Measurements from ENCODE around the gene LPAR2.

LPAR2 gene

DNA sequence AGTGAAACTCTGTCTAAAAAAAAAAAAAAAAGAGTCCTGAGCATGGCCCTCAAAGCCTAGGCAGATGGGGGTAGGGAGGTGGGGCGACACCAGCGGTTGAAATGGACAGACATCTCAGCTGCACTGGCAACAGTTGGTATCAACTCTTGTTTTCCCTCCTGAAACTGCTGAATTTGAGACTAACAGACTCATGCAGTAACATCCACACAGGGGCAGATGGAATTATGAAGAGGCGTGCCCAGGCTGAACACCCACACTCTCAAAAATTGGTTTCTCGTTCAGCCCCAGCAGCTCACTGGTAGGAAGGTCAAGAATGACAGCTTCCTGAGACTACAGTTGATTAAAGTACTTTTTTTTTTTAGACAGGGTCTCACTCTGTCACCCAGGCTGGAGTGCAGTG lies 33.6 kb downstream of the LPAR2 start:
- no peak for DNase-seq

- no peak for DNase-seq
These were observed 35.3 kb downstream of the LPAR2 start for GRCh38 chr19:19592690-19593089.

DNA sequence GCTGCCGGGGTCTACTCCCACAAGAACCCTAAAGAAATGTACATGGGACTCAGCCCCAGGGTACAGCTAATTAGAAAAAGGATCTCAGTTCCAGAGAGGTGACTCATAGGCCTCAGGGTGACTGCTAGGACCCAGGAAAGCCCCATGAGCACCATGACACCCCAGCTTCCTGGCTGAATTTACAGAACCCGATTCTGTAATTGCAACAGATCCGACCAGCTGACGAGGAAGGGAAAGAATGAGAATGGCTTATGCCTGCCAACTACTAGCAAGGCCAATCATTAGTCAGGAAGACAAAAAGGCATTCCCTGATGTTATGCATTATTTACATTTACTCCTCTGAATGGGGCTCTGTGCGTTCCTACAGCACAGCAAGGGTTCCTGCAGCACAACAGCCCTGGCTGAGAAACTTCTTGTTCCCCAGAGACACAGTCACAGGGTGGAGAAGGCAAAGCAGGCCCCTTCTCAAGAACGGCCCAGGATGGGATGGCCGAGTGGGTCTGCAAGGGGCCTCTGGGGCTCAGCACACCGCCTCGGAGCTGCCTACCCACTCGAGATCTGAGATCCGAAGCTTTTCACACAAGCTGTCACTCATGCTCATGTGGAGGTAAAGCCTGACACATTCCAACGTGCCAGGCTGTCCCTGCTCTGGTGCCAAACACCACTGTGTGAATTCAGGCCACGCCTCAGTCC lies 36.7 kb downstream of the LPAR2 start:
- peak; percentile 57 for DNase-seq

DNA sequence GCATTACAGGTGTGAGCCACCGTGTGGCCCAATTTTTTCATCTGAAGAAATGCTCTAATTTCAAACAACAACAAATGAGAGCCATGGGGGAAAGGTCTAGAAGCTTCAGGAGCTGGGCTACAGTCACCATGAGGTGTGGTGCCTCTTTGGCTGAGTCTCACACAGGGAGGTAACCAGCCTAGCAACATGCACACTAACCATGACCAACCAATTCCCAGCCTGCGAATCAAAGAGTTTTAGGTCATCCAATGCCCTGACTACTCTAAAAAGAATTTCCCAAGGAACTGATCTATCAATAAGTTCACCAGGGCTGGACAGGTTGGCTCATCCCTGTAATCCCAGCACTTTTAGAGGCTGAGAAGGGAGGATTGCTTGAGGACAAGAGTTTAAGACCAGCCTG lies 39.5 kb downstream of the LPAR2 start:
- DNase-seq: no peak

GRCh38 chr19:19587771-19588170 lies 40.2 kb downstream of the LPAR2 start:
- no peak for DNase-seq

DNA sequence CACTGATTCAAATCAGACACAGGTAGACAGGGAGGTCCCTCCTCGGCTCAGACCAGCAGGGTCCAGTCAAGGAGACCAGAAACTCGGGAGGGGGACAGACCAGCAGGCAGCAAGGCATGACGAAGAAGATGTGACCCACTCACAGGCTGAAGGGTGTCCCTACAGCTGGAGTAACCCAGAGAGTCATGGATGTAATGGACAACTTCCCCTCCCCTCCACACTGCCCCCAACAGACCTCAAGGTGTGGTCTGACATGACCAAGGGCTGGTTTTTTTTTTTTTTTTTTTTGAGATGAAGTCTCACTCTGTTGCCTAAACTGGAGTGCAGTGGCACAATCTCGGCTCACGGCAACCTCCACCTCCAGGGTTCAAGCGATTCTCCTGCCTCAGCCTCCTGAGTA lies 43.7 kb downstream of the LPAR2 start:
- DNase-seq: no peak

- DNase-seq: no peak
These were observed 45.5 kb downstream of the LPAR2 start for GRCh38 chr19:19582471-19582870.

DNA sequence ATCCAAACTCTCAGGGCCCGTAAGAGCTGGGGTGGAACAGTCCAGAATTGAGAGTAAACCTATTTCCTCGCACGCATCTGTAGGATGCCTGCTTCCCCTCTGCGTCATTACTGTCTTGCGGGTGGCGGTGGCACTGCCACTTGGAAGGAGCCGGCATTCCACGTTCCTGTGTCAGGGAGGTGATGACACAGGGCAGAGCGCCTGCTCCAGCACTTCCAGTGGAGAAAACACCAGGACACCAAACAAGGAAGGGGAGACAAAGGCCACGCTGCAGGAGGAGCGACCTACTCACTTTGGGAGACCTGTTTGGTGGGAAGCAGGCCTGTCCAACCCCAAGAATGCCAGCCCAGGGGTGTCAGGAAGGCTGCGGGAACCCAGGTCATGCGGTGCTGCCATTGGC lies 46.6 kb downstream of the LPAR2 start:
- DNase-seq: no peak

GRCh38 chr19:19580418-19580817 lies 47.6 kb downstream of the LPAR2 start:
- DNase-seq: no peak

- DNase-seq: no peak
These were observed 48.3 kb downstream of the LPAR2 start for GRCh38 chr19:19579533-19580361.

- DNase-seq: no peak
These were observed 49.8 kb downstream of the LPAR2 start for GRCh38 chr19:19578252-19578651.

DNA sequence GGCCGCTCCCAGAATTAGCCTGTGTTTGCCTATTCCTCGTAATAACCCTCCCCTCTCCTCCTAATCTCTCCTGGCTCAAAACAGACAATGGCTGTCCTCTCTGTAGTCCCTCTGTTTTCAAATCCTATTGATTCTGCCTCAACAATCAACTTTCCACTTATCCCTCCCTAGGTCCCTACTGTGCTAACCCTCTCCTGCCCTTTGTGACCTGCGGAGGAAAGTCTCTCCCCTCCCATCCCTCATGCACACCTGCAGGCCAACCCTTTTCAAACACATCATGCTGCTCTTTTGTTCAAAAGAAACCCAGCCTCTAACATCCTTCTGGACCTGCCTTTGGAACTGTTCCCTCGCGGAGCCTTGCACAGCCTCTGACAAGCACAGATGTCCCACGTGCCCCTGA lies 52.6 kb downstream of the LPAR2 start:
- DNase-seq: no peak
